ENCODE data around the gene KLHL29.

Gene KLHL29

DNA sequence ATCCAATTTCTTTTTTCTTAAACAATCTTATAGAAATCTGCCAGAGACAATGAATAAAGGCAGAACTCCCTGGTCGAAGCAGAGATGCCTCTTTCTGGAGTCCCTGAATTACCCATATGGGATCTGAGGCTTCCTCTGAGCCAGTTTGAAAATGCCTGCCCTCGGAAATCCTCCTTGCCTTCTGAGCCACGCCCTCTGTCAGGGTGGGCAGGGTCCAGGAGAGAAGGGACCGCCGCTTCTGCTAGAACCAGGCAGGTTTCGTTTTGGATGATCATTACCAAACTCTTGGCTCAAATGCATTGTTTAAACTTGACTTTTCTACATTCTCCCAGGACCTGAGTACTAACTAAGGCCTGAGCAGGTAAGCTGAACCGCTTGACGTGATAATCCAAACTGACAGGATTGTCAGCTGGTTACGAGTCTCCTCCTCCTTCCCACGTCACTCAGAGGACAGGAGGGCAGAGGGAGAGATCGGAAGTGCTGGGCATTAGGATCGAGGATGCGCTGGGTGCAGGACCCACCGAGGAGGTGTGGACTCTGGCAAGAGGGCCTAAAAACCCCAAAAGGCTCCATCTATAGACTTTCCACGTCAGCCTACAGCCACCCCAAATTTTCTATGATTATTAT is 128.4 kb downstream of the KLHL29 start:
- TF ChIP-seq, protein P1, sequence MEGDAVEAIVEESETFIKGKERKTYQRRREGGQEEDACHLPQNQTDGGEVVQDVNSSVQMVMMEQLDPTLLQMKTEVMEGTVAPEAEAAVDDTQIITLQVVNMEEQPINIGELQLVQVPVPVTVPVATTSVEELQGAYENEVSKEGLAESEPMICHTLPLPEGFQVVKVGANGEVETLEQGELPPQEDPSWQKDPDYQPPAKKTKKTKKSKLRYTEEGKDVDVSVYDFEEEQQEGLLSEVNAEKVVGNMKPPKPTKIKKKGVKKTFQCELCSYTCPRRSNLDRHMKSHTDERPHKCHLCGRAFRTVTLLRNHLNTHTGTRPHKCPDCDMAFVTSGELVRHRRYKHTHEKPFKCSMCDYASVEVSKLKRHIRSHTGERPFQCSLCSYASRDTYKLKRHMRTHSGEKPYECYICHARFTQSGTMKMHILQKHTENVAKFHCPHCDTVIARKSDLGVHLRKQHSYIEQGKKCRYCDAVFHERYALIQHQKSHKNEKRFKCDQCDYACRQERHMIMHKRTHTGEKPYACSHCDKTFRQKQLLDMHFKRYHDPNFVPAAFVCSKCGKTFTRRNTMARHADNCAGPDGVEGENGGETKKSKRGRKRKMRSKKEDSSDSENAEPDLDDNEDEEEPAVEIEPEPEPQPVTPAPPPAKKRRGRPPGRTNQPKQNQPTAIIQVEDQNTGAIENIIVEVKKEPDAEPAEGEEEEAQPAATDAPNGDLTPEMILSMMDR (IDR thresholded peaks at IDR 0.05; ENCODE audit: borderline replicate concordance, insufficient read depth, low read depth, low read length) = no peak
- no peak overlapping the region for H3K4me3 ChIP-seq (ENCODE audit: low read depth, low read length)

DNA sequence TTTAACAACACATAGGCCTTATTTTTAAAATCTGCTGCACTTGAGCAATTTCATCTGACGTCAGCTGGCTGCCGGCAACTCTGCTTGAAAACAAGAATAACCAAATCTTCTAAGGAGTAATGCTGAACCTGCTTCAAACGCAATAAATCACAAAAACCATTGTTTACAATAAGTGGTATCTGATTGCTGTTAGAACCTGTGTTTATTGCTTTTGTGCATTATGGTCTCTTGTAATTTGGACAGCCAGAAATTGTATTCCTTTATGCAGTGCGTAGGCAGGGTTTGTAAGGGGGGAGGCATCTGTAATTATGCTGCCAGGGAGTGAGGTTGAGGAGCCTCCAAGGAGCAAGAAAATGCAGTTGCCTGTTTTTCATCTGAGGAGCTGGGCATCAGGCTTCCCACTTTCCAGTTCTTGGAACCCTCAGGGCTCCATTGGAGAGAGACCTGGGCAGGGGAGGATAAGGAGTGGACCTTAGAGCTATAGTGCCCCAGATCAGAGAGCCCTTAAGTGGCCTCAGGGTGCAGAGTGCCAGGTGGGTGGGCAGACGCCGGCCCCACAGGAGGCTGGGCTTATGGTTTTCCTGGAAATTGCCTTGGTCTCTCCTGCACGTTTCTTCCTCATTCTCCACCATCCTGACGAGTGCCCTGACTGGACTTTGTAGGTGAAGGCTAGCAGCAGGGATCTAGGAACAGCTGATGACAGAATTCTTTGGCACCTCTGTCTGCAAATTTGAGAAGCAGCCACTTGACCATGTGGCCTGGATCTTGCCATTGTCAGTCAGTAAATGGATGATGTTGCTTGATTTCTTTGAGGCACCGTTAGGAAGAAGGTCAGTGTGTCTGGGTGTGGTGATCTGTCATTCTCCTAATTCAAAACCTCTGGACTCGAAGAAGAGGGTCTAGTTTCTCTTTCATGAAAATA is 129.2 kb downstream of the KLHL29 start:
- no peak overlapping the region for H3K4me3 ChIP-seq (ENCODE audit: low read depth, low read length)
- TF ChIP-seq, protein P1 (IDR thresholded peaks at IDR 0.05; ENCODE audit: borderline replicate concordance, insufficient read depth, low read depth, low read length) = no peak

DNA sequence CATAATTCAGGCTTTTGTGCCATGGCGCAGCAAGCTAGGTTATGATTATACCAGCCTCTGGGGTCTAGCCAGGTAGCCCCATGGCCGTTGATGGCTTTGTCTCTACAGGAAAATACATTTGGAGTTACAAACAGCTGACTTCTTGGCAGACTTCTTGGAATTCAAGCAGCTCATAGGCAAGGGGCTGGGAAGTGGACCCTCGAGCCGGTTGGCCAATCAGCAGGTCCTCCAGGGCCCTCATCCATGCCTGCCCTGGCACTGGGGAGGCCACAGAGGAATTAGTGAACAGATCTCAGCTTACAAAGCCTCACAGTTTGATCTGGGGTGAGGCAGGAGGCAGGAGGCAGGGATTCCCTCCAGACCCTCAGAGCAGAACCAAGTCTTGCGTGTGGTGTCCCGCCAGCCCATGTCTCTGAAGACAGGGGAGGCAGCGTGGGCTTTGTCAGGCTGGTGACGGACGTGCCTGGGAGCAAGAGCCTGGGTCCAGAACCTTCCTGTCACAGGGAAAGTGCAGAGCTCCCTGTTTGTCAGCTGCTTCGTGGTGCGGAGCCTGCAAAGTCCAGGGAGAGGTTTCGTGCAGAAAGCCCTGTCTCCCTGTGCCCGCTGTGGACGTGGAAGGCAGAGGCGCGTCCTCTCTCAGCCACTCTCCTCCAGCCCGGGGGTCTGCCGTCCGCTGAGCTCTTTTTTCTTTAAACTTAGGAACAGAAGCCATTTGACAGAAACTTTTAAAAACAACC is 131.7 kb downstream of the KLHL29 start:
- TF ChIP-seq, protein P1 (IDR thresholded peaks at IDR 0.05; ENCODE audit: borderline replicate concordance, insufficient read depth, low read depth, low read length) = no peak
- no peak overlapping the region for H3K4me3 ChIP-seq (ENCODE audit: low read depth, low read length)

DNA sequence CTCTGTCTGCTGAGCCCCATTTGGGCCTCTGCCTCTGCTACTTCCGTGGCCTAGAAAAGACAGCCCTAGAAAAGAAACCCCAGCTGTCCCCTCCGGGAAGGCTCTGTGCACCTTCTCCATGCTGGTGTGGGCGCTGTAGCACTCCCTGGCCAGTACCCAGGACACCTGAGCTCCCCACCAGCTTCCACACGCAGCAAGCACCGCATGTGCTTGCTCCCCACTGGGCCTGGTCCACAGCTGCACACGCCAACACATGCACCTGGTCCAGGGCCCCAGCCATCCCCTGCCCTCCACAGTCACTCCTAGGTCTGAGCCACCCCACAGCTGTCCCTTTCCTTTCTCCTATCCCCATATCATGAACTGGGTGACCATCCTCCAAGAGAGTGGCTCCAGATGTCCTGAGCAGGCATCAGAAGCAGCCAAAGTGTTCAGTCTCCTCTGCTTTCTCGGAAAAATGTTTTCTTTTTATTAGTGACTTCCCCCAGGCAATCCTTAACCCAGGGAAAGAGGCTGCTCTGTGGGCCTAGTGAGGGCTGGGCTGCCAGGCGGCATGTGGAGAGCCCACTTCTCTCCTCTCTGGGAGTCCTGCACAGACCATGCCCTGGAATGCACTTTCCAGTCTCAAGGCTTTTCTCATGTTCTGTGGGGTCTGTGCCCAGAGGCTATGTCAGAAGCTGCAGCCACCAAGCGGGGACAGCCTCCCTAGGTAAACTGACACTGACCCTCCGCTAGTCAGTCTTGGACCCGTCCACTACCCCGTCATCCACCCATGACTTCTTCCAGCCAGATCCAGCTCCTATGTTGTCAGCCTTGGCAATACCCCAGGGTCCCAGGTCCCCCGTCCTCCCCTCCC is 133.7 kb downstream of the KLHL29 start:
- TF ChIP-seq, protein P1 (IDR thresholded peaks at IDR 0.05; ENCODE audit: borderline replicate concordance, insufficient read depth, low read depth, low read length) = no peak

DNA sequence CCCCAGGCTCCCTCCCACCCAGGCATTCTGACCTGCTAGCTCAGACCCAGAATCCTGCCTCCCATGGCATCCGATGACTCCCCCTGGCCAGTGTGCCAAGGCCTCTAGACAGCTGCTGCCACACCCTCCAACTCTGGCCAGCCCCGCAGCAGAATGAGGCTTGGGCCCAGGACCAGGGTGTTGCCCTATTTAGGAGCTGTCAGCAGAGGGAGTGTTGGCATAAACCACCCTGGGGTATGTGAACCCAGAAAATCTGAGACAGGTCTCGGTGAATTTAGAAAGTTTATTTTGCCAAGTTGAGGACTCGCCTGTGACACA is 134.3 kb downstream of the KLHL29 start:
- TF ChIP-seq, protein P1 (IDR thresholded peaks at IDR 0.05; ENCODE audit: borderline replicate concordance, insufficient read depth, low read depth, low read length) = no peak
- no peak overlapping the region for H3K4me3 ChIP-seq (ENCODE audit: low read depth, low read length)

More for the DNA sequence above, 133.7 kb downstream of the KLHL29 start:
- no peak overlapping the region for H3K4me3 ChIP-seq (ENCODE audit: low read depth, low read length)

DNA sequence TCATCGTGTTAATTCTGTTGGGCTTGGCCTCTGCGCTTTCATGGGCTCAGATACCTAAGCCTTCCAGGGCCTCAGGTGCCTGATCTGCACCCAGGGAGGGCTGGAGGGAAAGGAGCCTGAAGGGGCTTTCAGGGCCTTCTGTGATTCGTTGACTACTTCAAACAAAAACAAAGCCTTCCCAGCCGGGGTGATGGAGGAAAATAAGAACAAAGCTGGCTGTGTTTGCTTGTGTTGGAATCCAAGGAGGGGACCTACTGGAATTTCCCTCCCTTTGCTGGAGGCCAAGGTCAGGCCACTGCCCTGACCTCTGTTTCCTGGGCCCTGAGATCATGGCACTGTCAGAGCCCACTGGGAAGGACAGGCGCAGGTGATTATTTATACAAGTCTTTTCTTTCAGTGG is 135.3 kb downstream of the KLHL29 start:
- TF ChIP-seq, protein P1 (IDR thresholded peaks at IDR 0.05; ENCODE audit: borderline replicate concordance, insufficient read depth, low read depth, low read length) = no peak
- no peak overlapping the region for H3K4me3 ChIP-seq (ENCODE audit: low read depth, low read length)
